HG02970 (cell line): ENCODE measurements around the gene GAS5.
A peak's percentile ranks its signal among the peaks of the same experiment; 100 is the strongest.
"Not testable (repeated sequence)": the region's sequence is repeated elsewhere in the genome, so short reads cannot be mapped to it uniquely, and the experiment has no call there.

Experiments
- ATAC-seq: cut with Tn5 transposase; IDR thresholded peaks from one replicate; pipeline ENCODE4 v1.9.1; 2021; ENCODE audit warnings: mild to moderate bottlenecking, moderate library complexity, moderate number of reproducible peaks; ENCODE audit not compliant: unreplicated experiment, low FRiP score

GAS5 gene

GRCh38 chr1:173867753-173868265 lies at the start of gene GAS5:
Gene GAS5, minus strand, starts transcription at chr1:173867989.
- ATAC-seq, result peak; percentile 66

GRCh38 chr1:173917149-173917548 lies 49.4 kb upstream of the GAS5 start, which contains the start of gene SERPINC1:
Gene SERPINC1, minus strand, starts transcription at chr1:173917327. Its CDS starts 68 bp downstream, at chr1:173917259.
- no peak for ATAC-seq

GRCh38 chr1:173916667-173917066 lies 48.9 kb upstream of the GAS5 start:
- no peak for ATAC-seq

GRCh38 chr1:173915596-173915995 lies 47.8 kb upstream of the GAS5 start:
- no peak for ATAC-seq

GRCh38 chr1:173914366-173914871 lies 46.6 kb upstream of the GAS5 start:
- ATAC-seq, result no peak

GRCh38 chr1:173913111-173913510 lies 45.3 kb upstream of the GAS5 start:
- ATAC-seq, result no peak

- no peak for ATAC-seq
Observed at GRCh38 chr1:173903827-173904531, 36.2 kb upstream of the GAS5 start.

GRCh38 chr1:173900992-173901391 lies 33.2 kb upstream of the GAS5 start:
- ATAC-seq, result no peak

- ATAC-seq, result no peak
Observed at GRCh38 chr1:173900427-173900826, 32.6 kb upstream of the GAS5 start.

- no peak for ATAC-seq
Observed at GRCh38 chr1:173894189-173894588, 26.4 kb upstream of the GAS5 start.

GRCh38 chr1:173893611-173894010 lies 25.8 kb upstream of the GAS5 start:
- ATAC-seq, result no peak

- ATAC-seq, result no peak
Observed at GRCh38 chr1:173889885-173890284, 22.1 kb upstream of the GAS5 start.

GRCh38 chr1:173888749-173889148 lies 21.0 kb upstream of the GAS5 start:
- ATAC-seq, result no peak

- ATAC-seq, result no peak
Observed at GRCh38 chr1:173887627-173888026, 19.8 kb upstream of the GAS5 start.

GRCh38 chr1:173886746-173887611 lies 19.2 kb upstream of the GAS5 start:
- ATAC-seq, result no peak

GRCh38 chr1:173884701-173885100 lies 16.9 kb upstream of the GAS5 start:
- no peak for ATAC-seq

GRCh38 chr1:173881117-173881516 lies 13.3 kb upstream of the GAS5 start:
- ATAC-seq, result not testable (repeated sequence)

- no peak for ATAC-seq
Observed at GRCh38 chr1:173878251-173878650, 10.5 kb upstream of the GAS5 start.

GRCh38 chr1:173876732-173877131 lies 8.9 kb upstream of the GAS5 start:
- no peak for ATAC-seq

- ATAC-seq, result no peak
Observed at GRCh38 chr1:173871500-173871899, 3.7 kb upstream of the GAS5 start.

GRCh38 chr1:173871091-173871490 lies 3.3 kb upstream of the GAS5 start:
- no peak for ATAC-seq
